Effector CD8-positive, alpha-beta T cell (primary cell): Measurements from ENCODE around the gene DAP3.
A peak's percentile ranks its signal among the peaks of the same experiment; 100 is the strongest.
"Not testable (repeated sequence)": the region's sequence is repeated elsewhere in the genome, so short reads cannot be mapped to it uniquely, and the experiment has no call there.

ENCODE experiments used
- DNase-seq: peaks from one replicate; lab custom pipeline; 2025; lab: John Stamatoyannopoulos, UW

The DAP3 gene

DNA sequence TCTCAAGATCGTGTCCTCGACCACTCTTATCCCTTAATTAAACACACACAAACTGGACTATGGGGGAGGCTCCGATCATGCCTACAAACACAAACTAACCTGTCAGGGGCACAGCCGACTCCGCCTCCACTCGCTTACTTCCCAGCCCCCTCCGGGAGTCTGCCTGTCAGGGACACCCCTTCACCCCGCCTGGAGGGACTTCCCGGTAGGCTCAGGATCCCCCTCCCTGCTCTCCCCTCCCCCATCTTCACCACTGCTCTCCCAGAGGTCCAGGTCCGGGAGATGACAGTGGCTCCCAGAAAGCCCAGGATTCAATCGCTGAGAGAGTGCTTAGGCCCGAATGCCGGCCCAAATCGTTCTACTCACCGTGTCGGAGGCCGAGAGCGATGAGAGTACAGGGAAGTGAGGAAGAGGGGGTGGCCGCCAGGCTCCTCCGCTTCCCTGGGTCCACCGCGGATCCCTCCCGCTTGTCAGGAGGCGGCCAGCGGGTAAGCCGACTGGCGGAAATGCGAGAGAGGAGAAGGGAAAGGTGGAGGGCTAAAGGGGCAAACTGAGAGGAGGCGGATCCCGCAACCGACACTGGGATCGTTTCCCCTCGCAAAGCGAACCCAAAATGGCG lies 1.1 kb upstream of the DAP3 start:
- DNase-seq, result not testable (repeated sequence)

GRCh38 chr1:155688324-155689080 lies 389 bp upstream of the DAP3 start, which contains the start of gene YY1AP1:
Gene YY1AP1 (minus strand): TSS chr1:155688774. CDS start chr1:155680436, 8,338 bp downstream.
- peak; percentile 80 for DNase-seq

DNA sequence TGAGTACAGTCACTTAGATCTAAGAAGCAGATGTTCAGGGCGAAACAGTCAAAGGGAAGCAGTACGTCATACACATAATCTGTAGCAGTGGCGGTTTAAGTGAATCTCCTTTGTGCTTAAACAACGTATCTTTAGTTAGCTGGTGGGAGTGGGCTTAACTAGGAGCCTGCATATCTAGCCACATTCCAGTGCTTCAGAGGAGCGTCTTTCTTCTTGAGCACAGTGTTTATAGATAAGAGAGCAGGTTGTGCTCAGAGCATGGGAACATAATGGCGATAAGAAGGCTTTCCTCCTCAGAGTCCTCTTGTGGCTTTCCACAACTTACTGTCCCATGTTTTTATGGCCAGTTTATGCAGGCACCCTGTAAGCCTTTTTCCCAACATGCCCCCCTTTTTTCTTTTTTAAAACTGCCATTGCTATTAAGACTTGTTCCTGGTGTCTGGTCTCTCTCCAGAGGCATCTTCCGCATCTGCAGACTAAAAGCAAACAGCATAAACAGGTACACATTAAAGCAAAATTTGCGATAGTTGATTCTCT lies 3.2 kb downstream of the DAP3 start:
- no peak for DNase-seq

- no peak for DNase-seq
Measured at GRCh38 chr1:155694167-155694566, 5.3 kb downstream of the DAP3 start.

DNA sequence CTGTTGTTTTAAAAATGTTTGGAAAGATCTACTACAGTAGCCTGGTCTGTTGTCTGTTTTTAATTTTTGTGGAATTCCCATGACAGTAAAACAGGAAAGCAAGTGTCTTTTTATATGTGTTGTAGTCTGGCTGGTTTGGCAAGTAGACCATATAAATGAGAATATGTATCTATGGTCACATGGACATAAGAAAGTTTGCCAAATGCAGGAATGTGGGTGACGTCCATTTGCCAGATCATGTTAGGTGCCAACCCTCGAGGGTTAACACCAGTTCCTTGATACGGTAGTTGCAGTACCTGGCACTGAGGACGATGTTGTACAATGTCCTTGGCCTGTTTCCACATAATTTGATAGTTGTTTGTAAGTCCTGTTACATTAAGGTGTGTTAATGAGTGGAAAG lies 6.2 kb downstream of the DAP3 start:
- no peak for DNase-seq

DNA sequence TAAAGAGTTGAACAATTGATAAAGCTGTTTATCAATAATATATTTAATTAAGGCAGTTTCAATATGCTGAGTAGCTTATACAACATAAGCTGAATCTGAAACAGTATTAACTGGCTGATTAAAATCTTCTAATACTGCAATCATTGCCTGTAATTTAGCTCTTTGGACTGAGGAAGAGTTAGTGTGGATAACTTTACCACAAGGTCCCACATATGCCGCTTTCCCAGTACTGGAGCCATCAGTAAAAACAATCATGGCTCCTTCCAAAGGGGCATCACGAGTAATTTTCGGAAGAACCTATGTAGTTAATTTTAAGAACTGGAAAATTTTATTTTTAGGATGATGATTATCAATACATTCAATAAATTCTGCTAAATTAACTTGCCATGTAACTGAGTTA lies 6.7 kb downstream of the DAP3 start:
- DNase-seq, result no peak

- no peak for DNase-seq
Measured at GRCh38 chr1:155696524-155696923, 7.6 kb downstream of the DAP3 start.

- no peak for DNase-seq
Measured at GRCh38 chr1:155697046-155697445, 8.2 kb downstream of the DAP3 start.

DNA sequence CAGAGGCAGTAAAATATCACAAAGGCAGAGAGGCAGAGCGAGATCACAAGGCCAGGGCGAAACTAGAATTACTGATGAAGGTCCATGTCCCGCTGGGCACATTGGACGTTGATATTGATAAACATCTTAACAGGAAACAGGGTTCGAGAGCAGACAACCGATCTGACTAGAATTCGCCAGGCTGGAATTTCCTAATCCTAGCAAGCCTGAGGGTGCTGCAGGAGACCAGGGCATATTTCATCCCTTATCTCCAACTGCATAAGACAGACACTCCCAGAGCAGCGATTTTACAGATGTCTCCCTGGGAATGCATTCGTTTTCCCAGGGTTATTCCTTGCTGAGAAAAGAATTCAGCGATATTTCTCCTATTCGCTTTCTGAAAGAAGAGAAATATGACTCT lies 8.7 kb downstream of the DAP3 start:
- not testable (repeated sequence) for DNase-seq

DNA sequence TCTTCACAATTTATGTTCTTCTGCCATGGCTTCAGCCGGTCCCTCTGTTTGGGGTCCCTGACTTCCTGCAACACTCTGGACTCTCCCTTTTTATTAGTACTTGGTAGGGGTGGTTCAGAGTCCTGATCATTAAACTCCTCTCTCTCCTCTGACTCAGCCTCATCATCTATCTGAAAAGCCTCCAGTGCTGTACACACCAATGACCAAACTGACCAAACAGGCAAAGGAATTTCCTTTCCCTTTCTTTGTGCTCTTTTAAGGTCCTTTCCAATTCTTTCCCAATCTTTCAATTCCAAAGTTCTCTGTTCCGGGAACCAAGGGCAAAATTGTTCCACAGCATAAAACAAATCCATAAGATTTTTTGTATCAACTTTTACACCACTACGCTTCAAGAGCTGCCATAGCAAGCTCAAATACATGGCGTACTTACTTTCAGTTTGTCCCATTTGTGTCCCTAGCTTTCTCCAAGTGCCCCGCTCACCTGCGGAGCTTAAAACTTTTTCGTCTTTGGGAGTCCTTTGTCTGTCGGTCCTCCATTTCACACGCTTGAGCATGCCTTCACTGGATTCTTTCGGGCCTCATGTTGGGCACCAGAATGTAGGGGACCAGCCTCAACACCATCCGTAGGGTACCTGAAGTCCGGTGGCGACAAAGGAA lies 9.6 kb downstream of the DAP3 start:
- no peak for DNase-seq

DNA sequence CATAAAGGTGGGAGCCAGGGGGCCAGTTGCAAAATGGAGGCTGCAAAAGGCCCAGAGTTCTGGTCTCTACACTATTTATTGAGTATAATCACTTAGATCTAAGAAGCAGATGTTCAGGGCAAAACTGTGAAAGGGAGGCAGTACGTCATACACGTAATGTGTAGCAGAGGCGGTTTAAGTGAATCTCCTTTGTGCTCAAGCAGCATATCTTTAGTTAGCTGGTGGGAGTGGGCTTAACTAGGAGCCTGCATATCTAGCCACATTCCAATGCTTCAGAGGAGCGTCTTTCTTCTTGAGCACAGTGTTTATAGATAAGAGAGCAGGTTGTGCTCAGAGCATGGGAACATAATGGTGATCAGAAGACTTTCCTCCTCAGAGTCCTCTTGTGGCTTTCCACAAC lies 10.2 kb downstream of the DAP3 start:
- DNase-seq, result not testable (repeated sequence)

DNA sequence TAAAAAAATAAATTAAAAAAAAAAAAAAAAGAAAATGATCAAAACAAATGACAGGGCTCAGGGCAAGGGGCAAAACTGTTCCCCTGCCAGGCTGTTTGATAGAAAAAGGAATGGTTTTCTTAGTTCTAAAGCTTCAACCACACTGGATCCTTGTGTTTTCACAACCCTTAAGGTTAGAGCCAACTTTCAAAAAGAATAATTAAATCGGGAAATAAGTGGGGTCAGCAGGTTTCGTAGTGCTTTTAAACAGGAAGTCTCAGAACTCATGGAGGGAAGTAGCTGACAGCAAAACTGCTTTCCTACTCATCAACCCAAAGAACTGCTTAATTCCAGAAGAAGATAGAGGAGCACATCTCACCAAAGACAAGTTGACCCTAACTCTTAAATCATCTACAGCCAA lies 12.8 kb downstream of the DAP3 start:
- not testable (repeated sequence) for DNase-seq

- no peak for DNase-seq
Measured at GRCh38 chr1:155703216-155703615, 14.3 kb downstream of the DAP3 start.

DNA sequence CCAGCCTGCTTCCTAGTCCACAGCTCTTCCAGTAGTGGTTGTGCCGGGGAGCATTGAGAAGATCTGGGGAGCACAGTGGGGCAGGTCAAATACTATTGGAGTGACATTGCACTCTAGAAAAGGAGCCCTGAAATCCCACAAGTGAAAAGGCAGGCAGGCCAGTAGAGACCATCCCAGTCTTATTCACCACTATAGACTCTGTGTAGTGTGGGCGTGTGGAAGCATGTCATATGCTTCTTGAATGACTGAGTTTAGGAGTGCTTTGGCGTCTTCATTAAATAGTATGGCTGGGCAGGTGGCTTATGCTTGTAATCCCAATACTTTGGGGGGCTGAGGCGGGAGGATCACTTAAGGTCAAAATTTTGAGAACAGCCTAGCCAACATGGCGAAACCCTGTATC lies 15.5 kb downstream of the DAP3 start:
- not testable (repeated sequence) for DNase-seq

GRCh38 chr1:155706139-155706538 lies 17.2 kb downstream of the DAP3 start:
- no peak for DNase-seq

GRCh38 chr1:155709391-155709790 lies 20.5 kb downstream of the DAP3 start:
- DNase-seq, result no peak

DNA sequence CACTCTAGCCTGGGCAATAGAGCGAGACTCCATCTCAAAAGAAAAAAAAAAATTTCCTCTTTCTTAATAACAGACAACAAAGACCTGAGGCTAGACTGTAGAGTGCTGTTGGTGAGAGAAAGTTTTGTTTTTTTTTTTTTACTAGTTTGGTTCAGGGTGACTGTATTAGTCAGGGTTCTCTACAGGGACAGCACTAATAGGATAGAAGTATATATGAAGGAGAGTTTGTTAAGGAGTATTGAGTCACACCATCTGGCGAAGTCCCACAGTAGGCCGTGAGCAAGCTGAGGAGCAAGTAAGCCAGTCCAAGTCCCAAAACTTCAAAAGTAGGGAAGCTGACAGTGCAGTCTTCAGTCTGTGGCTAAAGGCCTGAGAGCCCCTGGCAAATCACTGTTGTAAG lies 22.6 kb downstream of the DAP3 start:
- DNase-seq, result not testable (repeated sequence)

DNA sequence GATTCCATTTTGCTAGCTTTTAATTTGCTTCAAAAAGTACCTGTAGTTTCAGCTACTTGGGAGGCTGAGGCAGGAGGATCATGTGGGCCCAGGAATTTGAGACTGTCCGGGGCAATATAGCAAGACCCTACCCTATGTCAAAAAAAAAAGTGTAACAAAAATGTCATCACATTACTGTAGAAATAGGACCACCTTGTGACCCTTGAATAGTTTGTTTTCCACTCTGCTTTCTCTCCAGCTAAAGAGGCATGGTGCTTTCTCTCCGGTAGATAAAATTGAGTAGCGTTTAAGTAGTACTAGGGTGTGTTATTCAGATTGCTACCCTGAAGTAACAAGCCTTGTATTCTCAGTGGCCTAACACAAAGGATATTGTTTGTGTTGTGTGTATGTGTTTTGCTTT lies 23.7 kb downstream of the DAP3 start:
- not testable (repeated sequence) for DNase-seq

DNA sequence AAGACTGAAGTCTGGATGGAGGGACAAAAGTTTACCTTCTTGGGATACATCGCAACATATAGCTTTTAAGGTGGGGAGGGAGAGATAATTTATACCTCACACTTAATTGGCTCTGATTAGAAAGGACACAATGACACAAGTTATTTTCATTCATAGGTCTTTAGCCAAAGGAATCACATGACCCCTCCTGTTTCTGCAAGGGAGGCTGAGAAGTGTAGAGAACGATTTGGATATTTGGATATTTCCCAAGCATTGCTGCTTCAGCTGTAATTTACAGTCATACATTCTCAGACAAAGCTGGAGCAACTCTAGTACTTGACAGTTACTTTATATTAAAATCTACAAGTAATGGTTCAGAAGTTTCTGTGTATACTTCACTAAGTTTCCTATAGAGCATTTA lies 24.2 kb downstream of the DAP3 start:
- DNase-seq, result no peak

DNA sequence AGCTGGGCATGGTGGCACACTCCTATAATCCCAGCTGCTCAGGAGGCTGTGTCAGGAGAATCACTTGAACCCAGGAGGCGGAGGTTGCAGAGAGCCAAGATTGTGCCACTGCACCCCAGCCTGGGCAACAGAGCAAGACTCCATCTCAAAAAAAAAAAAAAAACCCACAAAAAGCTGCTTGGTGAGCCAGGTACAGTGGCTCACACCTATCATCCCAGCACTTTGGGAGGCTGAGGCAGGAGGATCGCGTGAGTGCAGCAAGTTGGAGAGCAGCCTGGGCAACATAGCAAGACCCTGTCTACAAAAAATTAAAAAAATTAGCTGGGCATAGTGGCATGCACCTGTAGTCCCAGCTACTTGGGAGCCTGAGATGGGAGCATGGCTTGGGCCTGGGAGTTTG lies 26.2 kb downstream of the DAP3 start:
- not testable (repeated sequence) for DNase-seq

GRCh38 chr1:155715777-155716176 lies 26.9 kb downstream of the DAP3 start:
- DNase-seq, result no peak

DNA sequence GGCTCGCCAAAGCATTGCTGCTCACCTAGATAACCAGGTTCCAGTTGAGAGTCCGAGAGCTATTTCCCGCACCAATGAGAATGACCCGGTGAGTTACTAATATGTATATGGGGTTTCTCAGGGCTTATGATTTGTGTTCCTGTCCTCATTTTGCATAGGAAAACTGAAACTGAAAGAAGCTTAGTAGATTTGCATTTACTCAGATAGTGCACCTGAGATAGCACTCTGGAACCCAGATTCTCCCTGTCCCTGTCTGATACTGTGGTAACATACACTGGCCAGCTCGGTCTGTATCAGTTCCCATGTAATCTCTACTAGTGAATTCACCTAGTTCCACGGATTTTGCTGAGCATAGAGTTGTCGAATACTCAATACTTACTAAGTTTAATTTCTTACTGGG lies 28.1 kb downstream of the DAP3 start:
- no peak for DNase-seq
